Ascending aorta (tissue), 2 donors: ENCODE measurements around the gene LETM1. TPM values are rescaled to one million over a fixed set of nuclear protein-coding genes. Genes with fewer than 3 reads are reported as not detected.

Experiments used
- DNase-seq, 2 donors: peaks; one replicate each; pipeline ENCODE4 v3.0.0-alpha.2; 2019; ENCODE audit warnings: low spot score in 2 of 2
- H3K27ac ChIP-seq, 2 donors: fragments of 200-600 bp; sonication (generic); one replicate each; pipeline ENCODE4 v1.5.1; 2016 to 2017; ENCODE audit warnings: mild to moderate bottlenecking in 1 of 2
- H3K27me3 ChIP-seq: fragments of 200-600 bp; sonication (generic); one replicate; pipeline ENCODE4 v1.5.1; 2017
- H3K36me3 ChIP-seq, 2 donors: fragments of 200-600 bp; sonication (generic); one replicate each; pipeline ENCODE4 v1.5.1; 2016
- H3K4me1 ChIP-seq, 2 donors: fragments of 200-600 bp; sonication (generic); one replicate each; pipeline ENCODE4 v1.5.1; 2016 to 2017; ENCODE audit warnings: mild to moderate bottlenecking in 1 of 2
- H3K4me3 ChIP-seq, 2 donors: fragments of 200-600 bp; sonication (generic); one replicate each; pipeline ENCODE4 v1.5.1; 2016 to 2017; ENCODE audit warnings: mild to moderate bottlenecking in 1 of 2
- H3K9me3 ChIP-seq, 2 donors: fragments of 200-600 bp; sonication (generic); one replicate each; pipeline ENCODE4 v1.5.1; 2016
- CTCF ChIP-seq, 3 experiments: fragments of 200-600 bp in 2 of 3; fragments of 450-650 bp in 1 of 3; sonication (generic) in 2 of 3; IDR thresholded peaks; one replicate each; pipeline ENCODE4 v1.5.1; 2016 to 2019; ENCODE audit warnings: antibody characterized with exemption in 3 of 3, mild to moderate bottlenecking in 1 of 3, moderate library complexity in 1 of 3
- intact Hi-C: fragments of 100-400 bp; cut with DNase I; formaldehyde crosslinking; loops from one replicate; pipeline ENCODE4 v1.15.1; 2023
- total RNA-seq: library from RNA; depleted of rRNA; stranded (reverse); fragments of >200 nt; gene quantifications from one replicate; pipeline ENCODE4 v1.1.0, GENCODE V29; 2016

LETM1 gene
- total RNA-seq, 1 donor from 2014 or later: 37.7 TPM

- TF ChIP-seq CTCF (IDR thresholded peaks at IDR 0.05): no peak
- peaks cover 5% of the 10 kb centered on the region for H3K27me3 ChIP-seq
- no peak for DNase-seq
- no peak overlapping the region for H3K27ac ChIP-seq
- H3K36me3 ChIP-seq: no peaks in the 10 kb centered on the region
- no peaks in the 10 kb centered on the region for H3K4me1 ChIP-seq
- H3K9me3 ChIP-seq: no peaks in the 10 kb centered on the region
- intact Hi-C loops: no loop called here
- H3K4me3 ChIP-seq: no peak overlapping the region
Measured at GRCh38 chr4:1801286-1801958, 54.5 kb downstream of the LETM1 start.

DNA sequence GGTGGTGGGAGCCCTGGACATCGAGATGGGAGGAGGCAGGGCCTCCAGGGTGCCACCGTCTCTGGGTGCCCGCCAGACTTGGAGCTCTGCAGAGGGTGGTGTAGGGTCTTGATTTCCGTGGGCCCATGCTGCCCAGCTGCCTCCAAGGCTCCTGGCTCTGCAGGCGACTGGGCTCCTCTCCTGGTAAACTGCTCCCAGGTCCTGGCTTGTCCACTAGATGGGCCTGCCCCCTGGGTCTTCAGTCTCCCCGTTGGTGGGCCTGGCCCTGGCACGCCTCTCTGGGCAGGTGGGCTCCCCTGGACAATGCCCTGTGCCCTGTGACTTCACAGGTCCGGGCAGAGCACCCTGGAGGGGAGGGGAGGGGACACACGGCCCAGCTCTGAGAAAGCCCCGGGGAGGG is 55.2 kb downstream of the LETM1 start:
- no peaks in the 10 kb centered on the region for H3K9me3 ChIP-seq
- H3K4me3 ChIP-seq: no peak overlapping the region
- no peak overlapping the region for H3K27ac ChIP-seq
- H3K4me1 ChIP-seq: no peaks in the 10 kb centered on the region
- intact Hi-C loops: no loop called here
- H3K36me3 ChIP-seq: no peaks in the 10 kb centered on the region
- no peak for TF ChIP-seq CTCF (IDR thresholded peaks at IDR 0.05)
- peaks cover 9% of the 10 kb centered on the region for H3K27me3 ChIP-seq
- DNase-seq: no peak

- intact Hi-C loops: no loop called here
- DNase-seq: no peak
- Histone ChIP-seq H3K4me3 (no peak overlapping the region), H3K9me3 (no peaks in the 10 kb centered on the region), H3K27ac (no peak overlapping the region), H3K4me1 (peaks cover under 1 to 4% of the 10 kb centered on the region in 2 donors), H3K27me3 (peaks cover 16% of the 10 kb centered on the region), H3K36me3 (no peaks in the 10 kb centered on the region)
- no peak for TF ChIP-seq CTCF (IDR thresholded peaks at IDR 0.05)
Measured at GRCh38 chr4:1799387-1800375, 56.3 kb downstream of the LETM1 start.

DNA sequence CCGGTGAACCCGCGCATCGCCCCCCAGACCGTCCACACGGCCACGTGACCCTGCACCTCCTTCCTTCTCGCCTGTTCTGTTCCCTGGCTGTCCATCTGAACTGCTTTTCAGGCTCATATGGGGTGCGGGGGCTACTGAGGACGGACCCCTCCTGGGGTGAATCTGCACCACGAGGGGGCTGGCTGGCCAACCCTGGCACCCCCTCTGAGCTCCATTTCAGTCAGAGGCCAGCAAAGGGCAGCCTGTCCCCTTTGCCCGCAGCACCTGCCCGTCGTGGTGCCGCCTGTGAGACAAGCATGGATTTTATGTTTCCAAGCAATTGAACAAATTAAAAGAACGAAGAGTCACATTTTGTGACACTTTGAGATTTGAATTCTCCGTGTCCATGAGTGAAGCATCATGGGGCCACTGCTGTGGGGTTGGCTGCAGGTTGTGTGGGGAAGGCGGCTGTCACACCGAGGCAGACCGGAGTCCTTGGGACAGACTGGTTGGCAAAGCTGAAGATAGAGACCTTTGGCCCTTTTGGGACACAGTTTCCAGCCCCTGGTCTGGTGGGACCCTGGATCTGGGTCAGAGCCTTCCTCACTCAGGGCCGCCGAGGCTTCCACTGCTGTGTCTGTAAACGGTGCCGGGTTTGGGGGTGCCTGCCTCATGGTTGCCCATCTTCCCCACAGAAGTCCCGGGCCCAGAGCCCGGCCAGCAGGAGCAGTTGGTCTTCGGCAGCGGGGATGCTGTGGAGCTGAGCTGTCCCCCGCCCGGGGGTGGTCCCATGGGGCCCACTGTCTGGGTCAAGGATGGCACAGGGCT is 57.2 kb downstream of the LETM1 start:
- Histone ChIP-seq H3K27ac (no peak overlapping the region), H3K4me3 (no peak overlapping the region), H3K27me3 (peaks cover 23% of the 10 kb centered on the region), H3K4me1 (peaks cover 9% of the 10 kb centered on the region in 2 donors), H3K9me3 (no peaks in the 10 kb centered on the region), H3K36me3 (no peaks in the 10 kb centered on the region)
- no peak for DNase-seq
- intact Hi-C loops: no loop called here
- TF ChIP-seq CTCF (IDR thresholded peaks at IDR 0.05): no peak

- Histone ChIP-seq H3K27ac (no peak overlapping the region), H3K27me3 (peaks cover 23% of the 10 kb centered on the region), H3K9me3 (no peaks in the 10 kb centered on the region), H3K4me3 (no peak overlapping the region), H3K4me1 (peaks cover 9% of the 10 kb centered on the region in 2 donors), H3K36me3 (no peaks in the 10 kb centered on the region)
- DNase-seq: no peak
- no peak for TF ChIP-seq CTCF (IDR thresholded peaks at IDR 0.05)
- intact Hi-C loops: no loop called here
Measured at GRCh38 chr4:1797861-1798579, 57.9 kb downstream of the LETM1 start.
